ENCODE measurements around the gene GALNT15. TPM values are rescaled to one million over a fixed set of nuclear protein-coding genes. Genes with fewer than 3 reads are reported as not detected.

The GALNT15 gene
- total RNA-seq, 1 donor: 4.7 TPM

GRCh38 chr3:16183082-16183481, 8.6 kb downstream of the GALNT15 start:
- no peak for DNase-seq (ENCODE audit: low read depth)
- H3K4me3 ChIP-seq (ENCODE audit: low read depth, low read length): no peak overlapping the region
- TF ChIP-seq CTCF (IDR thresholded peaks at IDR 0.05; ENCODE audit: insufficient read depth, low read depth, low read length): no peak

- no peak for TF ChIP-seq CTCF (IDR thresholded peaks at IDR 0.05; ENCODE audit: insufficient read depth, low read depth, low read length)
- no peak overlapping the region for H3K4me3 ChIP-seq (ENCODE audit: low read depth, low read length)
- peak; percentile 97 for DNase-seq (ENCODE audit: low read depth)
These were observed 9.3 kb downstream of the GALNT15 start for GRCh38 chr3:16183601-16184270.

- no peak for DNase-seq (ENCODE audit: low read depth)
- no peak for TF ChIP-seq CTCF (IDR thresholded peaks at IDR 0.05; ENCODE audit: insufficient read depth, low read depth, low read length)
- H3K4me3 ChIP-seq (ENCODE audit: low read depth, low read length): no peak overlapping the region
These were observed 11.6 kb downstream of the GALNT15 start for GRCh38 chr3:16186086-16186485.

GRCh38 chr3:16186565-16186964, 12.1 kb downstream of the GALNT15 start:
- H3K4me3 ChIP-seq (ENCODE audit: low read depth, low read length): no peak overlapping the region
- no peak for TF ChIP-seq CTCF (IDR thresholded peaks at IDR 0.05; ENCODE audit: insufficient read depth, low read depth, low read length)
- DNase-seq (ENCODE audit: low read depth): no peak

GRCh38 chr3:16187213-16187790, 12.8 kb downstream of the GALNT15 start:
- no peak for DNase-seq (ENCODE audit: low read depth)
- H3K4me3 ChIP-seq (ENCODE audit: low read depth, low read length): no peak overlapping the region
- TF ChIP-seq CTCF (IDR thresholded peaks at IDR 0.05; ENCODE audit: insufficient read depth, low read depth, low read length): no peak

- TF ChIP-seq CTCF (IDR thresholded peaks at IDR 0.05; ENCODE audit: insufficient read depth, low read depth, low read length): no peak
- H3K4me3 ChIP-seq (ENCODE audit: low read depth, low read length): no peak overlapping the region
These were observed 13.6 kb downstream of the GALNT15 start for GRCh38 chr3:16188071-16188470.

GRCh38 chr3:16189201-16189600, 14.7 kb downstream of the GALNT15 start:
- TF ChIP-seq CTCF (IDR thresholded peaks at IDR 0.05; ENCODE audit: insufficient read depth, low read depth, low read length): no peak
- DNase-seq (ENCODE audit: low read depth): no peak

More at GRCh38 chr3:16188071-16188470, 13.6 kb downstream of the GALNT15 start:
- no peak for DNase-seq (ENCODE audit: low read depth)

More at GRCh38 chr3:16189201-16189600, 14.7 kb downstream of the GALNT15 start:
- H3K4me3 ChIP-seq (ENCODE audit: low read depth, low read length): no peak overlapping the region
